ENCODE results near the gene TBC1D22A. TPM values are rescaled to one million over a fixed set of nuclear protein-coding genes. Genes with fewer than 3 reads are reported as not detected.

Gene TBC1D22A
- total RNA-seq, 1 donor from 2014 or later, result 34.1 TPM

GRCh38 chr22:47147572-47147971 lies 385.1 kb downstream of the TBC1D22A start:
- intact Hi-C loops (cut with DNase I), result no loop called here
- no peak for TF ChIP-seq CTCF (IDR thresholded peaks at IDR 0.05)
- no peak for ATAC-seq
- no peak for DNase-seq
- no peaks in the 10 kb centered on the region for H3K27me3 ChIP-seq (ENCODE audit: low read depth)
- H3K4me3 ChIP-seq, result no peak overlapping the region
- no peaks in the 10 kb centered on the region for H3K4me1 ChIP-seq
- no peaks in the 10 kb centered on the region for H3K36me3 ChIP-seq
- H3K27ac ChIP-seq, result no peak overlapping the region
- H3K9me3 ChIP-seq, result no peaks in the 10 kb centered on the region

DNA sequence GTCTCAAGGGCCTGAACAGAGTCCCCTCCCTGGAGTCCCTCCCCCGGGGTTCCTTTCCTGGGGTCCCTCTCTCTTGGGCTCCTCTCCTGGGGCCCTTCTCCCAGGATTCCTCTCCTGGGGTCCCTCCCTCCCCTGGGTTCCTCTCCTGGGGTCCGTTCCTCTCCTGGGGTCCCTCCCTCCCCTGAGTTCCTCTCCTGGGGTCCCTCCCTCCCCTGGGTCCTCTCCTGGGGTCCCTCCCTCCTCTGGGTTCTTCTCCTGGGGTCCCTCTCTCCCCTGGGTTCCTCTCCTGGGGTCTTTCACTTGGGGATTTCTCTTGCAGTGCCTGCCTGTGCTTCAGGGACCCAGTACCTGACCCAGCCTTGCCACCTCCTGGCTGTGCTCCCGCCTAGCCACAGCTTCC lies 386.1 kb downstream of the TBC1D22A start:
- Histone ChIP-seq H3K4me3 (no peak overlapping the region), H3K4me1 (no peaks in the 10 kb centered on the region), H3K27me3 (ENCODE audit: low read depth) (no peaks in the 10 kb centered on the region), H3K36me3 (no peaks in the 10 kb centered on the region), H3K27ac (no peak overlapping the region), H3K9me3 (no peaks in the 10 kb centered on the region)
- ATAC-seq (no peak), DNase-seq (no peak)
- intact Hi-C loops (cut with DNase I), result no loop called here
- no peak for TF ChIP-seq CTCF (IDR thresholded peaks at IDR 0.05)

DNA sequence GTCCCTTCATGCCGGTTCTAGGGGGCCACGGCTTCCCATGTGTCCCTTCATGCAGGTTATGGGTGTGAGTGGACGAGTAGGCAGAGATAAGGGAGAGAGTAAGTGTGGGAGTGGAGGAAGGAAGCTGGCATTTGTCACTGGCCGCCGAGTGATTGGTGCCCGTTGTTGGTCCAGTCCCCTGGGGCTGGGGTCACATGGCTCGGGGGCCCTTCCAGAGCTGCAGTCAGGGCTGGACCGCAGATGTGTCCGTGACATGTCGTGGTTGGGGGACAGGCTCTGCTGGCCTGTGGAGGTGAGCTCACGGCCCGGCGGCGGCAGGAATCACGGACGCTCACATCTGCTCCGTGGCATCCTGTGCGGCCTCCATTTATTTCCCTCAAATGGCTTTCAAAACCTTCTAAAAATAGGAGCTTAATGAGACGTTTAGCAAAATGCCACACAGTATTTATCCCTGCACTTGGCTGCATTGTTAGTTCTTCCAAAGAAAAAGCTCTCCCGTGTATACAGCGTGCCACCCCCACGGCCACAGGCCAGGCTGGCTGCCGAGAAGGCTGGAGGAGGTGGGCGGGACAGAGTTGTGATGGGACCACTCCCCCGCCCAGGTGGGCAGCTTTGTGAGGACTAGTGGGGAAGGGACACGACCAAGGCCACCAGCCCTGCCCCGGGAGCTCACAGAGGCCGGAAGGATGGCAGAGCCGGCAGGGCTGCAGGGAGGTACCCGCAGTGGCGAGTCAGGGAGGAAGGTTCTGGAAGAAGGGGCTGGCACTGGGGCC lies 386.7 kb downstream of the TBC1D22A start:
- no peaks in the 10 kb centered on the region for H3K27me3 ChIP-seq (ENCODE audit: low read depth)
- intact Hi-C loops (cut with DNase I), result no loop called here

GRCh38 chr22:47149976-47150375 lies 387.5 kb downstream of the TBC1D22A start:
- no peaks in the 10 kb centered on the region for H3K27me3 ChIP-seq (ENCODE audit: low read depth)
- no peaks in the 10 kb centered on the region for H3K9me3 ChIP-seq
- no peaks in the 10 kb centered on the region for H3K36me3 ChIP-seq
- ATAC-seq (no peak), DNase-seq (no peak)
- intact Hi-C loops (cut with DNase I), result no loop called here
- no peak for TF ChIP-seq CTCF (IDR thresholded peaks at IDR 0.05)
- H3K4me3 ChIP-seq, result no peak overlapping the region
- no peak overlapping the region for H3K27ac ChIP-seq
- H3K4me1 ChIP-seq, result peaks cover under 1% of the 10 kb centered on the region

More for the DNA sequence above, 386.7 kb downstream of the TBC1D22A start:
- Histone ChIP-seq H3K9me3 (no peaks in the 10 kb centered on the region), H3K36me3 (no peaks in the 10 kb centered on the region), H3K4me3 (no peak overlapping the region), H3K4me1 (no peaks in the 10 kb centered on the region), H3K27ac (no peak overlapping the region)
- no peak for DNase-seq
- no peak for TF ChIP-seq CTCF (IDR thresholded peaks at IDR 0.05)
- ATAC-seq, result no peak

GRCh38 chr22:47150426-47150825 lies 388.0 kb downstream of the TBC1D22A start:
- Histone ChIP-seq H3K27ac (no peak overlapping the region), H3K27me3 (ENCODE audit: low read depth) (no peaks in the 10 kb centered on the region), H3K36me3 (no peaks in the 10 kb centered on the region), H3K4me1 (peaks cover 4% of the 10 kb centered on the region), H3K9me3 (no peaks in the 10 kb centered on the region), H3K4me3 (no peak overlapping the region)
- ATAC-seq (no peak), DNase-seq (no peak)
- no peak for TF ChIP-seq CTCF (IDR thresholded peaks at IDR 0.05)
- intact Hi-C loops (cut with DNase I), result no loop called here

Data from lower lobe of right lung (tissue), 2 donors.